Cardiac fibroblast (primary cell): Measurements from ENCODE around the gene KCNJ14.

Experiments
- DNase-seq, 2 donors: peaks; one replicate each; pipeline versions ENCODE4 v3.0.0 to v3.0.0-alpha.2; 2010; ENCODE audit warnings: low read depth in 2 of 2
- H3K4me3 ChIP-seq, 2 donors: replicated peaks in 1 of 2; 1 replicate in 1 of 2; 2 replicates in 1 of 2; pipeline ENCODE4 v1.5.1; 2011; ENCODE audit warnings: low read depth in 2 of 2, low read length in 2 of 2, mild to moderate bottlenecking in 2 of 2, moderate library complexity in 1 of 2
- TF ChIP-seq, protein P1 (sequence below): IDR thresholded peaks from one replicate; pipeline ENCODE4 v1.5.1; 2011; ENCODE audit warnings: low read depth, mild to moderate bottlenecking, low read length, inconsistent platforms

Gene KCNJ14

DNA sequence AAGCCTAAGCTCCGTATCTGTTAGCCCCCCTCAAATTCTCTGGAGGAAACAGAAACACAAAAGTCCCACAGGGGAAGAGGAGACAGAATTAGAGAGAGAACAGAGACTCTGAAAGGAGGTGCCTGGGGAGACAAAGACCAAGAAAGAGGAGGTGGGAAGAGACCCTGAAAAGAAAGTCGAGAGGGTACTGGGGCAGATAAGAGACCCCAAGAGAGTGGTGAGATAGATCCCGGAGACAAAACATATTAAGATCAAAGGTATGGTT lies 10.5 kb upstream of the KCNJ14 start:
- peak in 1 of 2 donors; percentile 8 for DNase-seq
- peak overlapping the region; percentile 85 to 99 for H3K4me3 ChIP-seq
- TF ChIP-seq, protein P1, sequence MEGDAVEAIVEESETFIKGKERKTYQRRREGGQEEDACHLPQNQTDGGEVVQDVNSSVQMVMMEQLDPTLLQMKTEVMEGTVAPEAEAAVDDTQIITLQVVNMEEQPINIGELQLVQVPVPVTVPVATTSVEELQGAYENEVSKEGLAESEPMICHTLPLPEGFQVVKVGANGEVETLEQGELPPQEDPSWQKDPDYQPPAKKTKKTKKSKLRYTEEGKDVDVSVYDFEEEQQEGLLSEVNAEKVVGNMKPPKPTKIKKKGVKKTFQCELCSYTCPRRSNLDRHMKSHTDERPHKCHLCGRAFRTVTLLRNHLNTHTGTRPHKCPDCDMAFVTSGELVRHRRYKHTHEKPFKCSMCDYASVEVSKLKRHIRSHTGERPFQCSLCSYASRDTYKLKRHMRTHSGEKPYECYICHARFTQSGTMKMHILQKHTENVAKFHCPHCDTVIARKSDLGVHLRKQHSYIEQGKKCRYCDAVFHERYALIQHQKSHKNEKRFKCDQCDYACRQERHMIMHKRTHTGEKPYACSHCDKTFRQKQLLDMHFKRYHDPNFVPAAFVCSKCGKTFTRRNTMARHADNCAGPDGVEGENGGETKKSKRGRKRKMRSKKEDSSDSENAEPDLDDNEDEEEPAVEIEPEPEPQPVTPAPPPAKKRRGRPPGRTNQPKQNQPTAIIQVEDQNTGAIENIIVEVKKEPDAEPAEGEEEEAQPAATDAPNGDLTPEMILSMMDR = no peak

GRCh38 chr19:48445256-48445605 lies 10.1 kb upstream of the KCNJ14 start:
- TF ChIP-seq, protein P1 = peak; percentile 68
- H3K4me3 ChIP-seq = peak overlapping the region; percentile 85 to 99
- peak; percentile 94 to 96 for DNase-seq

- peak within 1 kb of the TSS; percentile 85 to 99 for H3K4me3 ChIP-seq
- DNase-seq = peak; percentile 97 to 98
- TF ChIP-seq, protein P1 = no peak
Measured at GRCh38 chr19:48445606-48446481, 9.5 kb upstream of the KCNJ14 start, which contains the start of gene GRWD1. Gene GRWD1, plus strand, starts transcription at chr19:48445983. Its CDS starts 23 bp downstream, at chr19:48446006.

GRCh38 chr19:48446579-48446978 lies 8.8 kb upstream of the KCNJ14 start:
- TF ChIP-seq, protein P1 = no peak
- no peak for DNase-seq
- H3K4me3 ChIP-seq = peak overlapping the region; percentile 85 to 99

GRCh38 chr19:48448563-48448962 lies 6.8 kb upstream of the KCNJ14 start:
- DNase-seq = no peak
- no peak overlapping the region for H3K4me3 ChIP-seq
- TF ChIP-seq, protein P1 = no peak

DNA sequence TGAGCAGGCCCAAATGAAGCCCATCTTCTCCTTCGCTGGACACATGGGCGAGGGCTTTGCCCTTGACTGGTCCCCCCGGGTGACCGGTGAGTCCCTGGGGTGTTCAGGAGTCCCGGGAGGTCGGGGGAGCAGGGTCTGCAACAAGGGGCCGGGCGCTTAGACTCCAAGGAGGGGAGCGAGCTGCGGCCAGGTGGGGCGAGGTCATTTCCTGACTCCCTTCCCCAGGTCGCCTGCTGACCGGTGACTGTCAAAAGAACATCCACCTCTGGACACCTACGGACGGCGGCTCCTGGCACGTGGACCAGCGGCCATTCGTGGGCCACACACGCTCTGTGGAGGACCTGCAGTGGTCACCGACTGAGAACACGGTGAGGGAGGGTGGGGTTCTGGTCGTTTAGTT lies 4.9 kb upstream of the KCNJ14 start:
- TF ChIP-seq, protein P1 = no peak

DNA sequence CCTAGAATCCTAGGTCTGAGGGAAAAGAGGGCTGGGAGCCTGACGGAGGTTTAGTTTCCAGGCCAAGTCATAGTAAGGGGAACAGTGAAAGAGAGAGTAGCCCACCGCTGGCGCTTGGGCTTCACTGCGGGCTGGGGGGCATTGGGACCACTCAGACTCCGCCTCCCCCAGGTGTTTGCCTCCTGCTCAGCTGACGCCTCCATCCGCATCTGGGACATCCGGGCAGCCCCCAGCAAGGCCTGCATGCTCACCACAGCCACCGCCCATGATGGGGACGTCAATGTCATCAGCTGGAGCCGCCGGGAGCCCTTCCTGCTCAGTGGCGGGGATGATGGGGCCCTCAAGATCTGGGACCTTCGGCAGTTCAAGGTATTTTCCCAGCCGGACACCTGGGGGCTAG lies 4.5 kb upstream of the KCNJ14 start:
- no peak overlapping the region for H3K4me3 ChIP-seq
- TF ChIP-seq, protein P1 = no peak
- no peak for DNase-seq

More for the DNA sequence above, 4.9 kb upstream of the KCNJ14 start:
- H3K4me3 ChIP-seq = no peak overlapping the region
- DNase-seq = no peak
